Measurements from ENCODE around the gene EVA1C. TPM values are rescaled to one million over a fixed set of nuclear protein-coding genes. Genes with fewer than 3 reads are reported as not detected.
"Not testable (repeated sequence)": the region's sequence is repeated elsewhere in the genome, so short reads cannot be mapped to it uniquely, and the experiment has no call there.

Gene EVA1C
- total RNA-seq, 1 donor from 2014 or later = 12.8 TPM

DNA sequence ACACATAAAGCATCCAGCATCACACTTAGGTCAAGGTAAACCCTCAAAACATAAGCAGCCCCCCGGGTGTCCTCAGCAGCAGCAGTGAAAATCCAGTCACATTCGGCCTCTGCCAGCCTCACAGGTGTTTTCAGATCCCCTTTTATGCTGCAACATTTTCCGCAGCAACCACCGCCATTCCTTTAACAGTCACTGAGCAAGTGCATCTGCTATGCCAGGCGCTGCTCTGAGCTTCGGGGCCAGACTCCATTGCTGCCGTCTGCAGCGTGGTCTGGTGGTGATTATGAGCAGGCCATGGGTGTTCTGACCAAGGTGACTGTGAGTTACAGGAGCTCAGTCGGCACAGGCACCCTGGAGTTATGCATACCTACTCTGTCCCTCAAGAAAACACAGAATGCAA lies 24.2 kb upstream of the EVA1C start:
- DNase-seq (ENCODE audit: missing footprints) (no peak), ATAC-seq (no peak)
- intact Hi-C loops (cut with DNase I) = no loop called here

DNA sequence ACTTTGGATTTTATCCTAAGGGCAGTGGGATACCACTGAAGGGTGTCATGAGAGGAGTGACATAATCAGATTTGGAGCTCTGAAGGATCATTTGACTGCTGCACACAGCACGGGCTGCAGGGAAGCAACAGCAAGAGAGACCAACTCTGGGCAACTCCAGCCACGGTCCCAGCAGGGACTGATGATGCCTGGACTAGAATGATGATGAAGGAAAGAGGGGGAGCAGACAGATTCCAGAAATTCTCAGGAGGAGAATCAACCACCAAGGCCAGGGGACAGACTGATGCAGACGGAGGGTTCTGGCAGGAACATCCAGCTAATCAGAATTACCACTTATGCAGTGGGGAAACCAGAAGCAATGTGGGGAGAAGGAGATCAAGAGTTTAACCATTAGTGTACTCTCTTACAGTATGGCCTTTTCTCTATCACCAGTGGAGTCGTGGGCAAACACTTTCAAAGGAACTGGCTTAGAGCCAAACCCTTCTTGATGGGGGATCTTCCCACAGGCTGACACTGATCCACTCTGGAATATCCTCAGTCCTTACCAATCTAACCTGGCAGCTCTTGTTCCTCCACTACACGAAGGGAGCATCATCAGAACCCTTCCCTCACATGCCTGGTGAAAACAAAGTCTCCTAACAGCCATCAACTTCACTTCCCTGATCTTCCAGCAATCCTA lies 23.0 kb upstream of the EVA1C start:
- intact Hi-C loops (cut with DNase I) = no loop called here
- ATAC-seq = no peak
- DNase-seq (ENCODE audit: missing footprints) = no peak

DNA sequence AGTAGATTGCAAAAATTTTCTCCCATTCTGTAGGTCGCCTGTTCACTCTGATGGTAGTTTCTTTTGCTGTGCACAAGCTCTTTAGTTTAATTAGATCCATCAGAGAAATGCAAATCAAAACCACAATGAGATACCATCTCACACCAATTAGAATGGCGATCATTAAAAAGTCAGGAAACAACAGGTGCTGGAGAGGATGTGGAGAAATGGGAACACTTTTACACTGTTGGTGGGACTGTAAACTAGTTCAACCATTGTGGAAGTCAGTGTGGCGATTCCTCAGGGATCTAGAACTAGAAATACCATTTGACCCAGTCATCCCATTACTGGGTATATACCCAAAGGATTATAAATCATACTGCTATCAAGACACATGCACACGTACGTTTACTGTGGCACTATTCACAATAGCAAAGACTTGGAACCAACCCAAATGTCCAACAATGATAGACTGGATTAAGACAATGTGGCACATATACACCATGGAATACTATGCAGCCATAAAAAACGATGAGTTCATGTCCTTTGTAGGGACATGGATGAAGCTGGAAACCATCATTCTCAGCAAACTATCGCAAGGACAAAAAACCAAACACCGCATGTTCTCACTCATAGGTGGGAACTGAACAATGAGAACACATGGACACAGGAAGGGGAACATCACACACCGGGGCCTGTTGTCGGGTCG lies 21.8 kb upstream of the EVA1C start:
- intact Hi-C loops (cut with DNase I); ATAC-seq: not testable (repeated sequence)

DNA sequence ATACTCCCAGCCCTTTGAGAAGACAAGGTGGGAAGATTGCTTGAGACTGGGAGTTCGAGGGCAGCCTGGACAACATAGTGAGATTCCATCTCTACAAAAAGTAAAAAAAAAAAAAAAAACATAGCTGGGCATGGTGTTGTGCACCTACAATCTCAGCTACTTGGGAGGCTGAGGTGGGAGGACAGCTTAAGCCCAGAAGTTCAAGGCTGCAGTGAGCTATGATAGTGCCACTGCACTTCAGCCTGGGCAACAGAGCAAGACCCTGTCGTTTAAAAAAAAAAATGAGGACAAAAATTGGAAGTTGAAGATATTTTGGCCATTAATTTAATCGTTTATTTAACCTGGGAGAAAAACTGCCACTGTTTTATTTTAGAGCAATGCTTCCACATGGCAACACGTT lies 20.8 kb upstream of the EVA1C start:
- ATAC-seq (no peak), DNase-seq (ENCODE audit: missing footprints) (no peak)
- intact Hi-C loops (cut with DNase I) = no loop called here

More for the DNA sequence above, 21.8 kb upstream of the EVA1C start:
- not testable (repeated sequence) for DNase-seq (ENCODE audit: missing footprints)

DNA sequence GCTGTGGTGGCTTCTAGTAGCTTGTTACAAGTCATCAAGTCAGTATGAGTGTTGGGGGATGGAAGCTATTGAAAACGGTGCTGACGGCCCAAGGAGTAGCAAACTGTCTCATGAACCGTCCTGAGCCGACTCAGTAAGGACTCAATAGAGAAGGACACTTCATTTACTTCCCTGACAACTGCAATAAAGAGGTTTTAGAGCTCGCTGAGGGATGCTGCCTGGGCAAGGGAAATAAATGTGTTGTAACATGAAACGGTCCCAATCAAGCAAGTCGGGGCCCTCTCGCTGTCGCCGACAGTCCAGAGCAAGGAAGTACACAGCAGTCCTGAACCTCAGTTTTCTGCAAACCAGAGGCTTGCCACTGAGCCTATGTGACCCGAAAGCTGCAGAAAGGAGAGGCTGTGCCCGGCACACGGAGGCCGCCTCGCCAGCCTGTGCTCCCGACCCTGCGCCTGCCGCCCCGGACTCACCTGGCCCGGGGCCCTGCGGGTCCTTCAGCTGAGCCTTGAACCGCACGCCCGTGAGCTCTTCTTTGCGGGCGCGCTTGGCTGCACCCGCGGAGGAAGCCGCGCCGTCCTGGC lies 20.1 kb upstream of the EVA1C start:
- DNase-seq (ENCODE audit: missing footprints) = no peak
- intact Hi-C loops (cut with DNase I) = no loop called here

DNA sequence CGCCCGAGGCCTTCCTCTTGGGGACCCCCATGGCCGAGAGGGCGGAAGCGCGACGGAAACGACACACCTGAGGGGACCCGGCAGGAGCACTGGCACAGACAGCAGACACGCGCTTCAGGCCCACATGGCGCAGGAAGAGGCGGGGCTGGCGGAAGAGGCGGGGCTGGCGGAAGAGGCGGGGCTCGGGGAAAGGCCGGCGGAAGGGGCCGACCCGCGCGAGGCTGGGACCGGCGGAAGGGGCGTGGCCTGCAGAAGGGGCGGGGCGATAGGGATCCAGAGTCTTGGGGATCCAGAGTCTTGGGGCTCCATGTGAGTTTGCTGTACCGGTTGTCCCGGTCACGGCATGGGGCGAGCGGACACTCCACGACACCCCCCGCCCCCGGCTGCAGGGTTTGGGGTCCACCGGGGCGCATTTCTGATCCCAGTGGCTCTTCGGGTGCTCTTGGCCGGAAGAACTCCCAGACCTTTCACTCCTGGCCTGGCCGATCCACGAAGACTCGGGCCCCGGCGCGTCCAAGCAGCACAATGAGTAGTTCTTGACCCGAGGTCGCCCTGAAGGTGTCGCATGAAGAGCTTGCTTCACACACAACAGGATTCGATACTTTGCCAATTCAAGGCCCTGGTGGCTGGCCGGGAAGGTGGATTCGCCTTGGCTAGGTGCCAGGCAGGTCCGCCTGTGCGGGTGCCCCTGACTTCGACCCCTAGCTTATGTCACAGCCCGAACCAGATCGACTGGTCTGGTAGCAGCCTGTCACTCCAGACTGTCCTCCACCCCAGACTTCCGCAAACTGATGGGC lies 19.4 kb upstream of the EVA1C start, which contains the start of gene URB1:
Gene URB1, minus strand, starts transcription at position 133 of the 797 bp plus-strand sequence. Its CDS starts 102 bp downstream, at position 31.
- peak; percentile 98 for ATAC-seq
- peak; percentile 95 for DNase-seq (ENCODE audit: missing footprints)
- intact Hi-C loops (cut with DNase I) = loop anchor here (1.0 kb wide), 1 partner anchor 18 kb away; no protein-coding TSS in a partner anchor

More for the DNA sequence above, 20.1 kb upstream of the EVA1C start:
- no peak for ATAC-seq

DNA sequence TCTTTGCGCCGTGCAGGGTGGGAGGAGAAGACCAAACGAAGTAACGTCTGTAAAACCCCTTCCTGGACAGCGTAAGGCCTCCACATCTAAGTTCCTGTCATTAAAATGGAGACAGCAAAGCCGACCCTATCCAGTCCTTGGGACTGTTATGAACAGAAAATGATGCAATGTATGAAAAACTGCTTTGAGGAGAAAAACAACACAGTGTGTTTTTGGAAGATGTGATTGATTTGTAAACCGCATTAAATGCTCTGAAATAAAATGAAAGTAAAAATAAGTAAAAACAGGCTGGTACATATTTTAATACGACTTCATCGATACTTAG lies 18.9 kb upstream of the EVA1C start:
- no peak for ATAC-seq
- DNase-seq (ENCODE audit: missing footprints) = no peak
- intact Hi-C loops (cut with DNase I) = loop anchor here (1.0 kb wide), 1 partner anchor 18 kb away; no protein-coding TSS in a partner anchor

DNA sequence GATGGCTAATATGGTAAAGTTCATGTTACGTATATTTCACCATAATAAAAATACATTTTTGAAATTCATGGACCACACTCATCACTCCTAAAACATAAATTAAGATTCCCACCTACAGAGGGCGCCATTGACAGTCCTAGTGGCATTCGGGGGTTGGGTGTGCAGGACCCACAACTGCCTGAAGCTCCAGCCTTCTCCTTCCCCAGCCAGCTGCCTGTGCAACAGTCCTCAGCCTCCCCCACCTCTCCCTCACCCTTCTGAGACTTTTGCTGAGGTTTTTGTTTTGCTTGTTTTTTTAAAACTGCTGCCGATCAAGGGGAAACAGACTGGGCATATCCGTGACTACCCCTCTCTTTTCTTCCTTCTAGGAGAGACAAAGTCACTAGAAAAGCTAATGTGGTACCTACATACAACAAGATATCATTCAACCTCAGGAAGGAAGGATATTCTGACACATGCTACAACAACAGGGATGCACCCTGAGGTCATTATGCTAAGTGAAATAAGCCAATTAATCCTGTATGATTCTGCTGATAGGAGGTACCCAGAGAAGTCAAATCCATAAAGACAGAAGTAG lies 9.2 kb upstream of the EVA1C start:
- DNase-seq (ENCODE audit: missing footprints) (peak; percentile 77), ATAC-seq (peak; percentile 78)
- intact Hi-C loops (cut with DNase I) = loop anchor here (1.0 to 2.0 kb wide), 2 partner anchors 160 to 198 kb away; no protein-coding TSS in a partner anchor

DNA sequence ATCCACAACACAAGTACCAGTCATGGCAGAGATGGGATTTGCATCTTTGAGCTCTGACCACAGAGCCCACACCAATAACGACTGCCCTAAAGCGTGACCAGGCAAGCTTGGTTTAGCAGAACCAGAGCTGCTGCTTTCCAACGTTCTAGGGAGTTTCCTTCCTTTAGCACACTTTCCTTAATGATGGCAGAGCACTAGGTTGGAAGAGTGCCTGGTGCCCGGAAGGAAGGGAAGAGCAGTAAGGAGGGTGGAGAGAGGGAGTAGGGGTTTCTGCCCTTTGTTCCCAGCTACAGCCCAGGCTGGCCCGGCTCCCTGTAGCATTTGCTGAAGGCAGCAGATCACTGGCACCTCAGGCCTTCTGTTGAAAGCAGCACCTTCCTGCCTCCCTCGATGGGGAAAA lies 6.1 kb upstream of the EVA1C start:
- DNase-seq (ENCODE audit: missing footprints) (no peak), ATAC-seq (no peak)
- intact Hi-C loops (cut with DNase I) = no loop called here

DNA sequence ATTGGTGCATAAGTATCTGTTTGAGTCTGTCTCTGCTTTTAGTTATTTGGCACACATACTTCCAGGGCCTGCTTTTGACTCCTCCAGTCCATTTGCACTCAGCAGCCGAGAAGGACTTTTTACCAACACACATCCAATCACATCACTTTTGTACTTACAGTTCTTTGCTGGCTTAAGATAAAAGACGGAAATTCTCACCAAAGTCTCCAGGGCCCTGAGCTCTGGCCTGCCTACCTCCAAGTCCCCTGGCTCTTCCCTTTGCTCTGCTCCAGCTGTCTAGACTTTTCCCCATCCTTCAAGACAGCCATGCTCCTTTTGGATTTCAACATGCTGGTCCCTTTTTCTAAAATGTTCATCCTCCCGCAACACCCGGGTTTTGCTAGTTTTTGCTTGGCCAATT lies 2.2 kb upstream of the EVA1C start:
- intact Hi-C loops (cut with DNase I) = loop anchor here (5.0 kb wide), 1 partner anchor 202 kb away; the partner anchor contains the start of gene CFAP298
- DNase-seq (ENCODE audit: missing footprints) (no peak), ATAC-seq (no peak)

DNA sequence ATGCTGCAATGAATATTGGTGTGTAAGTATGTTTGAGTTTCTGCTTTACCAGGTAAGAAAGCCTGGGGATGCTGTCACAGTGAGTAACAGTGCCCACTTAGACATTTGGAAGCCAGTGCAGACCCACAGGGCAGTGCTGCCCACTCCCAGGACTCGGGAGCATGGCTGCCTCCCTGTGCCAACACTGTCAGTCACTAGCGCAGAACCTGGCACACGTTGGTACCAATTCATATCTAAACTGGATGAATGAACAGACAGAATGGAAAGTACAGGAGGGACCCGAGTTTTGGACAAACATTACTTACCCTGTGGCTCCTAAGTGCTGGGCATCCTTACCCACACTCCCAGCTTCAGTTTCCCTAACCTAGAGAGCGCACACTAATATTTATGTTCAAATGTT lies 1.6 kb upstream of the EVA1C start:
- no peak for ATAC-seq
- DNase-seq (ENCODE audit: missing footprints) = no peak
- intact Hi-C loops (cut with DNase I) = loop anchor here (1.0 to 5.0 kb wide), 2 partner anchors 18 to 201 kb away; partner anchors contain the start of genes CFAP298 and URB1

DNA sequence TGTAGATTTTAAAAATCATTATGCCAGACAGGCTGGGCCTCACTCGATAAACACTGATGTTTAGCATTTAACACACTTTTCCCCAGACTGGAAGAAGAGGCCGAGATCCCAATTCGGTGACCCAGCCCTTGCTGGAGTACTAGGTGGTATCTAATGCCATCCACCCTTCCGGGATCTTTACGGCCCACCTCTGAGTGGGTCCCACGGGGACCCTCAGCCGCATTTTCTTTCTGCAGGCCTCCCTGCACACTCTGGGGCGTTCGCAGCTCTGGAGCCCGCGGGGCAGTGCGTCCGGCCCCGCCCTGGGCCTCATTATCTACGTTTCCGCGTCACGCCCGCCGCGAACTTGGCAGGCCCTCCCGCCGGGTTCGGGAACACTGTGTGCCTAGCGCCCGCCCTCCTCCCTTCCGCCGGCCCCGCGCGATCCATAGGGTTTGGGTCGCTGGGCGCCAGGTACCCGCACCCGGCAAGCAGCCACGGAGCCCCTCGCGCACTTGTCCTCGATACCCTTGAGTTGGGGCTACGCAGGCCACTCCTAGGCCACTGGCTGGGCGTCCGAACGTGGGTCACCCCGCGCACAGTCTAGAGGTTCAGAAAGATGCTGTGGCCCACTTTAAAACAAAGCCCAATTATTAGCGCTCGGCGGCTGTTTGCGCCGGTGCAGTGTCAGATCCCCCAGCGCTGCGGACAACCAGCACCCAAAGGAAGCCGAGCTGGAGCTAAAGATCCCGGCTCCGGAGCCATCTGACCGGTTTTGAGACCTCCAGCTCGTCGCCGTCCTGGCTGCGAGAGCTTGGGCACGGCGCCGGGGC lies 950 bp upstream of the EVA1C start:
- DNase-seq (ENCODE audit: missing footprints) (peak; percentile 97), ATAC-seq (peak; percentile 93)
- intact Hi-C loops (cut with DNase I) = loop anchor here (1.0 to 5.0 kb wide), 4 partner anchors 18 to 201 kb away; partner anchors contain the start of genes CFAP298 and URB1

DNA sequence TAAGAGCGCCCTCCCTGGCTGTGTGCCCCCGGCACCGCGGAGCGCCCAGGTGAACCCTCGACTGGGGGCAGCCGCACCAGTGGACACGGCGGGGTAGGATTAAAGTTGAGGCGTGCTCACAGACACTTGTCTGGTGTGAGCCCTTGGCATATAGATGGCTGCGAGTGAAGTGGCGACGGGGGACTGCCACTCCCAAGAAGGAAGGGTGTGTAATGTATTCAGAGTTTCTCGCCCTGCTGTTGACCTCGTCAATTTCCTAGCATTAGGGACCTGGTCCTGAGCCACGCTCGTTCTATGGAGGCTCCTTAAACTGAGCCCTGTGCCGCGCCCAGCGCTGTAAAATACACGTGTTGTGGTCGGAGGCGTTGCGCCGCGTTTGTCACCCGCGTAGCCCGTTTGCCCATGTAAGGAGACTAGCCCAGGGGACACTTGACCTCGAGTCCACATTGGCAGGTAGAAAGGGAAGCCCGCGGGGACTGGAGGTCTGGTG lies 554 bp downstream of the EVA1C start:
- intact Hi-C loops (cut with DNase I) = loop anchor here (2.0 to 5.0 kb wide), 3 partner anchors 44 to 199 kb away; partner anchors contain the start of gene CFAP298
- peak; percentile 74 for DNase-seq (ENCODE audit: missing footprints)
- peak; percentile 5 for ATAC-seq

DNA sequence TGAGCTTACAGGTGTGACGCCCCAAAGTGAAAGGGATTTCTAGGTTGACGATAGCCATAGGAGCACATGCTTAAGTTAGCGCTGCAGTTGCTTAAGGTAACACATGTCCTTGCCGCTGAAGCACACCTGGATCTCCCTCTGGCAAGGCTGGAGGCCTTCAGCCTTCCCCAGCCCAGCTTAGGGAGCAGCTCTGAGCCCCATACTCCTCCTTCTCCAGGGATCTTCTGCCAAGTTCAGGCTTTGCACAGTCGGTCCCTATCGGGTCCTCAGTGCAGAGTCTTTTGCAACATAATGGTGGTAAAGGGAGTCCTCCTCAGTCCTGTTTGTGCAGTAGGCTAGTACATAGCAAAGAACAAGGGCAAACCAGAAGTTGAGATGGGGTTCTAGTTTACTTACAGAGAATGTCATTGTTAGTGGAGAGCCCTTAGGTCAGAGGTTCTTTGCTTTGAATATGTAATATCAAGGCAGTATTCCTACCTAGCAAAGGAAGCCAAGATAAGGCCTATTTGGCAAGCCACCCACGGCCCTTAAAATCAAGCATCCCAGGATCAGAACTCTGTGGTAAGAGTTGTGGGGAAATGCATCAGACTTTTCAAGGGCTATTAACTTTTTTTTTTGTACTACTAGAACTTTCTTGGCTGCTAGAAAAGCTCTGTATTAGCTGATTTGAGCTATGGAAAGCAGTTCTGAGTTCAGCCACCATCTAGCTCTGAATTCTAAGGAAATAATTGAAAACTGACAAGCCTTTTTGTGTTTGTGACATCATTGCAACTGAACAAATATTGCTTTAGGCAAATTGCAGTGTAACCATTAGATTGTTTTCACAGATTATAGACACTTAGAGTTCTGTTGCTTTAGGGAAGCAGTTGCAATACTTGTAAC lies 1.4 kb downstream of the EVA1C start:
- DNase-seq (ENCODE audit: missing footprints) (no peak), ATAC-seq (no peak)
- intact Hi-C loops (cut with DNase I) = loop anchor here (2.0 to 5.0 kb wide), 3 partner anchors 43 to 198 kb away; partner anchors contain the start of gene CFAP298

DNA sequence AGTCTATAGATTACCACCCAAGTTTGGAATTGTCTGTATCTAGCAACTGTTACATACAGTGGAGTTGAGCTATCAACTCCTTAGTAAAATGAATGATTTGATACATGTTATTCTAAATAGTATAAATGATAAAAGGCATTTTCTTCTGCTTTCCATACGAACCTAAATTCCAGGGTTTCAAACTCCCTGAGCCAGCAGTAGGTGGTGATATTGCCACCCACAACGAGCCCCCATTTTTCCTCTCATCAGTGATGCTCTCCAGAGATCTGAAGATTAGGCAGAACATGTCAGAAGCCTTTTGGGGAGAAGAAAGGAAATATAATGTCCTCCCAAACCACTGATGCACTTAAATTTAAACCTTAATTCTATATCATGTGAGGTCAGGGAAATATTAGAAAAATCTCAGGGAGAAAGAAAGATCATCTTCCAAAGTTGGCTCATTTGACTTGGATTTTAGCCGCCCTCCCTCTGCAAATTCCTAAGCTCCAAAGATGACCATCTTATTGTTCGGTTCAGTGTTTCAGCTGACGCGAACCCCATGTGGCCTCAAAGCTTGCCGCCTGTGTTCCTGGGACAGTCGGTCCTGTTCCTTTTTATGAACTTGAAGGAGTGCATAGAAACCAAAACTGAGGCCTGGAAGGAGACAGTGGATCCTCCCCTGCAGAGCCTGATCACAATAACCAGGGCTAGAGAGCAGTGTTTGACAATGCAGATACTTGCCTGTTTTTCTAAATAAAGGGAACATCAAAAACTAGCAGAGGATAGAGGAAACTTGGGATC lies 2.3 kb downstream of the EVA1C start:
- intact Hi-C loops (cut with DNase I) = loop anchor here (5.0 kb wide), 1 partner anchor 198 kb away; the partner anchor contains the start of gene CFAP298
- ATAC-seq = no peak

More for the DNA sequence above, 2.3 kb downstream of the EVA1C start:
- DNase-seq (ENCODE audit: missing footprints) = no peak
